ENCODE results near the gene RIPOR2. TPM values are rescaled to one million over a fixed set of nuclear protein-coding genes. Genes with fewer than 3 reads are reported as not detected.

The RIPOR2 gene
- total RNA-seq, 2 experiments from 2014 or later: 18.0 to 28.9 TPM

DNA sequence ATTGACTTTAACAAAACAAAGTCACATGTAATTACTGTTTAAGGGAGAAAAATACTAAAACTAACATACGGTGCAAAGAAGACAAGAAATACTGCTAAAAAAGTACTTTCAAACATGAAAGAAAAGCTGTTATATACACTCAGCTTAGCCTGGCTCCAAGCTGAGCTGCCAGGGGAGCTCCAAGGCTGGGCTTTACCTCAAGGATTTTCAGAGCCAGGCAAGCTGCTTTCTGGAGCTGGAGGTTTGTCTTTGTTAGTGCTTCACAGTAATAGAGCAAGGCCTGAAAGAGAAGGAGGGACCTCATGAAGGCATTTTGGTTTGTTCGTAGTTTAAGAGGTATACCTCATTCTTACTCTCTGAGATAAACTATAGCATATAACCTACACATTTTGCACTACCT is 117.4 kb downstream of the RIPOR2 start:
- no peaks in the 10 kb centered on the region for H3K79me2 ChIP-seq (ENCODE audit: insufficient read depth, low read depth, low read length)
- no peaks in the 10 kb centered on the region for H3K9me2 ChIP-seq (ENCODE audit: insufficient read depth, low read length)
- no peak for DNase-seq (ENCODE audit: low spot score)
- no peak overlapping the region for H3K4me2 ChIP-seq (ENCODE audit: low read length)
- H3K9me3 ChIP-seq (ENCODE audit: low read length): no peaks in the 10 kb centered on the region
- no peak overlapping the region for H2AFZ ChIP-seq (ENCODE audit: low read length)
- no peak overlapping the region for H3K4me3 ChIP-seq (ENCODE audit: low read depth, low read length, poor library complexity, severe bottlenecking)
- CTCF ChIA-PET (ENCODE audit: unreplicated experiment): no interaction called here
- TF ChIP-seq EZH2phosphoT487 (IDR thresholded peaks at IDR 0.05; ENCODE audit: borderline replicate concordance, low read depth, low read length): no peak
- TF ChIP-seq, protein P1, sequence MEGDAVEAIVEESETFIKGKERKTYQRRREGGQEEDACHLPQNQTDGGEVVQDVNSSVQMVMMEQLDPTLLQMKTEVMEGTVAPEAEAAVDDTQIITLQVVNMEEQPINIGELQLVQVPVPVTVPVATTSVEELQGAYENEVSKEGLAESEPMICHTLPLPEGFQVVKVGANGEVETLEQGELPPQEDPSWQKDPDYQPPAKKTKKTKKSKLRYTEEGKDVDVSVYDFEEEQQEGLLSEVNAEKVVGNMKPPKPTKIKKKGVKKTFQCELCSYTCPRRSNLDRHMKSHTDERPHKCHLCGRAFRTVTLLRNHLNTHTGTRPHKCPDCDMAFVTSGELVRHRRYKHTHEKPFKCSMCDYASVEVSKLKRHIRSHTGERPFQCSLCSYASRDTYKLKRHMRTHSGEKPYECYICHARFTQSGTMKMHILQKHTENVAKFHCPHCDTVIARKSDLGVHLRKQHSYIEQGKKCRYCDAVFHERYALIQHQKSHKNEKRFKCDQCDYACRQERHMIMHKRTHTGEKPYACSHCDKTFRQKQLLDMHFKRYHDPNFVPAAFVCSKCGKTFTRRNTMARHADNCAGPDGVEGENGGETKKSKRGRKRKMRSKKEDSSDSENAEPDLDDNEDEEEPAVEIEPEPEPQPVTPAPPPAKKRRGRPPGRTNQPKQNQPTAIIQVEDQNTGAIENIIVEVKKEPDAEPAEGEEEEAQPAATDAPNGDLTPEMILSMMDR (conservative IDR thresholded peaks at IDR 0.05; ENCODE audit: low read length): no peak
- no TSS peak for BruUV-seq (replicated peaks)
- H3K4me1 ChIP-seq (ENCODE audit: insufficient read depth, low read length, poor library complexity, severe bottlenecking): no peaks in the 10 kb centered on the region
- intact Hi-C loops (cut with micrococcal nuclease; ENCODE audit: unreplicated experiment): no loop called here
- POLR2A ChIA-PET: interaction anchor here (0.7 to 0.8 kb wide), 3 partner anchors 10 to 251 kb away, joined by 3 read pairs; no protein-coding TSS in a partner anchor
- no peak overlapping the region for H3K27ac ChIP-seq (ENCODE audit: low read depth, low read length, poor library complexity, severe bottlenecking)
- H3K36me3 ChIP-seq (ENCODE audit: insufficient read depth, low read length): peaks cover 30% of the 10 kb centered on the region
- H4K20me1 ChIP-seq (ENCODE audit: insufficient read depth, low read length): no peaks in the 10 kb centered on the region

DNA sequence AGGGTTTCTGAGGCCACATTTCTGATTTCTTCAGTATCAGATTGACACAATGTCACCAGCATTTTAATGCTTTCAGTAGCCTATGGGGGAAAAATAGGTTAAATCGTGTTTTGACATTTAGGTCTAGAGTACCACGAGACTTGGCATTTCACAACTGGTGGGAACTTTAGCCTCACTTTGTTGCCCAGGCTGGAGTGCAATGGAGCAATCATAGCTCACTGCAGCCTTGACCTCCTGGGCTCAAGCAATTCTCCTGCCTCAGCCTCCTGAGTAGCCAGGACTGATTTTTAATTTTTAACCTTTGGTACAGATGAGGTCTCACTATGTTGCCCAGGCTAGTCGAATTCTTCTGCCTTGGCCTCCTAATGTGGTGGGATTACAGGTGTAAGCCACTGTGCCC is 126.0 kb downstream of the RIPOR2 start:
- H3K36me3 ChIP-seq (ENCODE audit: insufficient read depth, low read length): peaks cover 51% of the 10 kb centered on the region
- no peak overlapping the region for H3K4me3 ChIP-seq (ENCODE audit: low read depth, low read length, poor library complexity, severe bottlenecking)
- H3K9me2 ChIP-seq (ENCODE audit: insufficient read depth, low read length): no peaks in the 10 kb centered on the region
- H3K27ac ChIP-seq (ENCODE audit: low read depth, low read length, poor library complexity, severe bottlenecking): no peak overlapping the region
- no peak for DNase-seq (ENCODE audit: low spot score)
- no peaks in the 10 kb centered on the region for H3K4me1 ChIP-seq (ENCODE audit: insufficient read depth, low read length, poor library complexity, severe bottlenecking)
- ChIA-PET POLR2A (no interaction called here), CTCF (ENCODE audit: unreplicated experiment) (no interaction called here)
- H2AFZ ChIP-seq (ENCODE audit: low read length): no peak overlapping the region
- intact Hi-C loops (cut with micrococcal nuclease; ENCODE audit: unreplicated experiment): no loop called here
- H3K79me2 ChIP-seq (ENCODE audit: insufficient read depth, low read depth, low read length): no peaks in the 10 kb centered on the region
- H3K4me2 ChIP-seq (ENCODE audit: low read length): no peak overlapping the region
- no peaks in the 10 kb centered on the region for H4K20me1 ChIP-seq (ENCODE audit: insufficient read depth, low read length)
- H3K9me3 ChIP-seq (ENCODE audit: low read length): no peaks in the 10 kb centered on the region
- TF ChIP-seq, protein P1 (conservative IDR thresholded peaks at IDR 0.05; ENCODE audit: low read length): no peak
- no peak for TF ChIP-seq EZH2phosphoT487 (IDR thresholded peaks at IDR 0.05; ENCODE audit: borderline replicate concordance, low read depth, low read length)
- no TSS peak for BruUV-seq (replicated peaks)

DNA sequence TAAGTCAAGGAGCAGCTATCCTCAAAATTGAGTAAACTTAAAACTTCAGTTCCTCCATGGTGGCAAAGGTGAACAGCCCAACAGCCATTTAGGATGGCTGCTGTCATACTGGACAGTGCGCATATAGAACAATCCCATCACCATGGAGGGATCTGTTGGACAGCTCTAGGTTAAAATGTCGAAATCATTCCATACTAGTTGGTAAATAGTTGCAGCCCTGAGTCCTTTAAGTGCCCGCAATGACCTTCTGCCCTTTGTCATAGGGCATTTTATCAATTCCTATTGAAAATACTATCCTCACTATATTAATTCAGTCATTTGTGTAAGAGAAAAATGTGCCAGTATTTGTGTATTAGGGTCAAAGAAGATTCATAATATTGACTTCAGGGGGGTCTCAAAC is 128.2 kb downstream of the RIPOR2 start:
- BruUV-seq (replicated peaks): no TSS peak
- H3K36me3 ChIP-seq (ENCODE audit: insufficient read depth, low read length): peaks cover 53% of the 10 kb centered on the region
- intact Hi-C loops (cut with micrococcal nuclease; ENCODE audit: unreplicated experiment): no loop called here

More for the DNA sequence above, 128.2 kb downstream of the RIPOR2 start:
- H3K9me3 ChIP-seq (ENCODE audit: low read length): no peaks in the 10 kb centered on the region
- H4K20me1 ChIP-seq (ENCODE audit: insufficient read depth, low read length): no peaks in the 10 kb centered on the region
- TF ChIP-seq EZH2phosphoT487 (IDR thresholded peaks at IDR 0.05; ENCODE audit: borderline replicate concordance, low read depth, low read length): no peak
- TF ChIP-seq, protein P1 (conservative IDR thresholded peaks at IDR 0.05; ENCODE audit: low read length): no peak
- H3K4me2 ChIP-seq (ENCODE audit: low read length): no peak overlapping the region
- ChIA-PET POLR2A (interaction anchor here (1.0 kb wide), 1 partner anchor 175 kb away, joined by 3 read pairs; no protein-coding TSS in a partner anchor), CTCF (ENCODE audit: unreplicated experiment) (no interaction called here)
- no peaks in the 10 kb centered on the region for H3K79me2 ChIP-seq (ENCODE audit: insufficient read depth, low read depth, low read length)
- H3K4me1 ChIP-seq (ENCODE audit: insufficient read depth, low read length, poor library complexity, severe bottlenecking): no peaks in the 10 kb centered on the region
- no peak overlapping the region for H2AFZ ChIP-seq (ENCODE audit: low read length)
- H3K27ac ChIP-seq (ENCODE audit: low read depth, low read length, poor library complexity, severe bottlenecking): no peak overlapping the region
- no peak overlapping the region for H3K4me3 ChIP-seq (ENCODE audit: low read depth, low read length, poor library complexity, severe bottlenecking)
- H3K9me2 ChIP-seq (ENCODE audit: insufficient read depth, low read length): no peaks in the 10 kb centered on the region
- no peak for DNase-seq (ENCODE audit: low spot score)

All from OCI-LY7 (cell line).